ENCODE measurements around the gene KCNT1. TPM values are rescaled to one million over a fixed set of nuclear protein-coding genes. Genes with fewer than 3 reads are reported as not detected.

Gene KCNT1
- total RNA-seq, 1 donor = not detected

GRCh38 chr9:135772702-135773493 lies 70.9 kb downstream of the KCNT1 start:
- Histone ChIP-seq H3K27me3 (ENCODE audit: insufficient read depth, low read length) (no peaks in the 10 kb centered on the region), H3K4me3 (ENCODE audit: insufficient read depth, low read length) (no peak overlapping the region), H3K4me2 (ENCODE audit: insufficient read depth, low read length) (no peak overlapping the region), H3K27ac (ENCODE audit: low read depth, low read length) (no peak overlapping the region), H2AFZ (ENCODE audit: low read length) (no peak overlapping the region), H3K4me1 (ENCODE audit: insufficient read depth, low read length) (no peaks in the 10 kb centered on the region), H4K20me1 (ENCODE audit: insufficient read depth, low read length) (no peaks in the 10 kb centered on the region), H3K36me3 (ENCODE audit: insufficient read depth, low read length) (no peaks in the 10 kb centered on the region), H3K79me2 (ENCODE audit: insufficient read depth, low read length) (no peaks in the 10 kb centered on the region), H3K9me3 (ENCODE audit: low read depth, low read length) (no peaks in the 10 kb centered on the region)
- no peak for TF ChIP-seq CTCF (IDR thresholded peaks at IDR 0.05; ENCODE audit: extremely low read depth, low read depth, low read length)
- DNase-seq (ENCODE audit: insufficient read length, low spot score, missing footprints) = no peak

- Histone ChIP-seq H3K9me3 (ENCODE audit: low read depth, low read length) (no peaks in the 10 kb centered on the region), H3K4me3 (ENCODE audit: insufficient read depth, low read length) (no peak overlapping the region), H3K27me3 (ENCODE audit: insufficient read depth, low read length) (no peaks in the 10 kb centered on the region), H4K20me1 (ENCODE audit: insufficient read depth, low read length) (no peaks in the 10 kb centered on the region), H3K36me3 (ENCODE audit: insufficient read depth, low read length) (no peaks in the 10 kb centered on the region), H3K4me2 (ENCODE audit: insufficient read depth, low read length) (no peak overlapping the region), H3K27ac (ENCODE audit: low read depth, low read length) (no peak overlapping the region), H3K4me1 (ENCODE audit: insufficient read depth, low read length) (no peaks in the 10 kb centered on the region), H2AFZ (ENCODE audit: low read length) (no peak overlapping the region), H3K79me2 (ENCODE audit: insufficient read depth, low read length) (no peaks in the 10 kb centered on the region)
- TF ChIP-seq CTCF (IDR thresholded peaks at IDR 0.05; ENCODE audit: extremely low read depth, low read depth, low read length) = no peak
- no peak for DNase-seq (ENCODE audit: insufficient read length, low spot score, missing footprints)
Observed at GRCh38 chr9:135773530-135774238, 71.7 kb downstream of the KCNT1 start.

GRCh38 chr9:135774239-135774747 lies 72.3 kb downstream of the KCNT1 start:
- H3K27me3 ChIP-seq (ENCODE audit: insufficient read depth, low read length) = no peaks in the 10 kb centered on the region
- no peaks in the 10 kb centered on the region for H4K20me1 ChIP-seq (ENCODE audit: insufficient read depth, low read length)
- no peak overlapping the region for H3K4me3 ChIP-seq (ENCODE audit: insufficient read depth, low read length)
- no peak overlapping the region for H3K4me2 ChIP-seq (ENCODE audit: insufficient read depth, low read length)
- H3K4me1 ChIP-seq (ENCODE audit: insufficient read depth, low read length) = no peaks in the 10 kb centered on the region
- TF ChIP-seq CTCF (IDR thresholded peaks at IDR 0.05; ENCODE audit: extremely low read depth, low read depth, low read length) = no peak
- no peaks in the 10 kb centered on the region for H3K9me3 ChIP-seq (ENCODE audit: low read depth, low read length)
- H3K36me3 ChIP-seq (ENCODE audit: insufficient read depth, low read length) = no peaks in the 10 kb centered on the region
- H3K79me2 ChIP-seq (ENCODE audit: insufficient read depth, low read length) = no peaks in the 10 kb centered on the region
- DNase-seq (ENCODE audit: insufficient read length, low spot score, missing footprints) = no peak
- no peak overlapping the region for H2AFZ ChIP-seq (ENCODE audit: low read length)
- H3K27ac ChIP-seq (ENCODE audit: low read depth, low read length) = no peak overlapping the region

All from osteoblast (primary cell).